Bone marrow (tissue), 2 donors: ENCODE measurements around the gene MGLL.

Source experiments
- DNase-seq, 2 donors: peaks; one replicate each; lab custom pipeline; 2025; lab: John Stamatoyannopoulos, UW

MGLL gene

GRCh38 chr3:127812151-127812550, 10.2 kb downstream of the MGLL start:
- no peak for DNase-seq

- no peak for DNase-seq
Measured at GRCh38 chr3:127811717-127812116, 10.6 kb downstream of the MGLL start.

- DNase-seq = no peak
Measured at GRCh38 chr3:127809611-127810010, 12.7 kb downstream of the MGLL start.

- no peak for DNase-seq
Measured at GRCh38 chr3:127809211-127809610, 13.1 kb downstream of the MGLL start.

GRCh38 chr3:127808197-127808596, 14.1 kb downstream of the MGLL start:
- no peak for DNase-seq

- DNase-seq = no peak
Measured at GRCh38 chr3:127805026-127805753, 17.1 kb downstream of the MGLL start.

GRCh38 chr3:127804141-127804540, 18.2 kb downstream of the MGLL start:
- DNase-seq = no peak

GRCh38 chr3:127803619-127804018, 18.7 kb downstream of the MGLL start:
- DNase-seq = no peak

- no peak for DNase-seq
Measured at GRCh38 chr3:127802606-127803005, 19.7 kb downstream of the MGLL start.

- DNase-seq = no peak
Measured at GRCh38 chr3:127801731-127802313, 20.5 kb downstream of the MGLL start.

- DNase-seq = peak in 1 of 2 donors; percentile 95
Measured at GRCh38 chr3:127800508-127800907, 21.8 kb downstream of the MGLL start.

- no peak for DNase-seq
Measured at GRCh38 chr3:127799476-127800222, 22.7 kb downstream of the MGLL start.

GRCh38 chr3:127798716-127799115, 23.6 kb downstream of the MGLL start:
- no peak for DNase-seq

- DNase-seq = no peak
Measured at GRCh38 chr3:127796831-127797150, 25.5 kb downstream of the MGLL start.

GRCh38 chr3:127796045-127796830, 26.1 kb downstream of the MGLL start:
- DNase-seq = no peak

GRCh38 chr3:127794972-127795371, 27.3 kb downstream of the MGLL start:
- DNase-seq = no peak

- no peak for DNase-seq
Measured at GRCh38 chr3:127794402-127794801, 27.9 kb downstream of the MGLL start.

- DNase-seq = no peak
Measured at GRCh38 chr3:127792541-127793292, 29.6 kb downstream of the MGLL start.

- DNase-seq = peak in 1 of 2 donors; percentile 70
Measured at GRCh38 chr3:127791221-127791913, 30.9 kb downstream of the MGLL start.

GRCh38 chr3:127790882-127791183, 31.5 kb downstream of the MGLL start:
- no peak for DNase-seq
